Breast epithelium (tissue), 3 donors: ENCODE results near the gene C5orf24.
A peak's percentile ranks its signal among the peaks of the same experiment; 100 is the strongest.

Source experiments
- CTCF ChIP-seq, 3 donors: fragments of 450-650 bp; IDR thresholded peaks; one replicate each; pipeline ENCODE4 v1.5.1; 2016 to 2017; ENCODE audit warnings: antibody characterized with exemption in 3 of 3, mild to moderate bottlenecking in 3 of 3, moderate library complexity in 3 of 3
- POLR2A ChIP-seq: fragments of 450-650 bp; IDR thresholded peaks from one replicate; pipeline ENCODE4 v1.6.1; 2016; ENCODE audit warnings: antibody characterized with exemption, mild to moderate bottlenecking, moderate library complexity
- POLR2AphosphoS5 ChIP-seq, 3 donors: sonication (generic); formaldehyde crosslinking; IDR thresholded peaks; one replicate each; pipeline ENCODE4 v1.6.1; 2017; ENCODE audit warnings: antibody characterized with exemption in 3 of 3

- TF ChIP-seq POLR2A (peak; percentile 35), CTCF (IDR thresholded peaks at IDR 0.05) (no peak), POLR2AphosphoS5 (IDR thresholded peaks at IDR 0.05) (peak in 2 of 3 donors; percentile 70)
Observed at GRCh38 chr5:134873987-134874830, 28.4 kb downstream of the C5orf24 start, which contains the start of gene TXNDC15.
